Memory B cell (primary cell): ENCODE results near the gene OR11L1.

Experiments used
- ATAC-seq: fragments of 150-1000 bp; cut with Tn5 transposase; 2 replicates; pipeline ENCODE4 v1.10.0; 2021; ENCODE audit warnings: low read depth, mild to moderate bottlenecking, moderate library complexity
- DNase-seq, 2 donors: peaks; one replicate each; pipeline ENCODE4 v3.0.0; 2022; ENCODE audit warnings: low spot score in 2 of 2
- H3K27ac Mint-ChIP-seq: one replicate; pipeline ENCODE4 v1.8.0; 2022; ENCODE audit warnings: mild to moderate bottlenecking, moderate library complexity, mixed read lengths
- H3K27me3 Mint-ChIP-seq: one replicate; pipeline ENCODE4 v1.8.0; 2022; ENCODE audit warnings: mixed read lengths
- H3K36me3 Mint-ChIP-seq: one replicate; pipeline ENCODE4 v1.8.0; 2022; ENCODE audit warnings: mild to moderate bottlenecking, mixed read lengths
- H3K4me1 Mint-ChIP-seq: one replicate; pipeline ENCODE4 v1.8.0; 2022; ENCODE audit warnings: mixed read lengths
- H3K4me3 Mint-ChIP-seq: one replicate; pipeline ENCODE4 v1.8.0; 2022; ENCODE audit warnings: mild to moderate bottlenecking, moderate library complexity, mixed read lengths
- H3K9me3 Mint-ChIP-seq: one replicate; pipeline ENCODE4 v1.8.0; 2022; ENCODE audit warnings: mixed read lengths

Gene OR11L1

DNA sequence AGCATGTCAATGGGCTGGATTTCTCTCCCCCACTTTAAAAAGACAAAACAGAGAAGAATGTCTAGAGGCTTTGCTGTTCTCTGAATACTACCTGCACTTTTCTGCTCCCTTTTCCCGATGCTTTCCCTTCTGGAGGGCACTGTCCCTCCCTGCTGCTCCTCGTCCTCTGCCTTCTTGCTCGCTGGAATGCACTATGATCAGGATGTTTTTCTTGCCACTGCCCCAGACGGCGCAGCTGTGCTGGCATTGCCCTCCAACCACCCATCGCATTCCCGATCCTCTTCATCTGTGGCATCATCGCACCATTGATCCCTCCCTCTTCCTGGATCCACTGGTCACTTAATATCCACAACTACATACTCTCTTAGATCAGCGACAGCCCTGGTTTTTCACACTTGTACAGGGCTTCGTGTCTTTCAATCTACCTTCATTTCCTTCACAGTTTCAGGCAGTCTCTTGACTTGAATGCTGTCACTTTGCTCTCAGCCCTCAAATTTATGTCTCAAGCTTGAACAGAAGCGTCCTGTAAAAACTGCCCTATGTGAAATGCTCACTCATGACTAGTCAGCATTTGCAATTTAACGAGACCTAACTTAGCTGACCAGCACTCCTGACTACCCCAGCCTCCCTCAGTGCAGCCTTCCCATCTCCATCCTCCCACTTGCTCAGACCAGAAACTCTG is 3.5 kb upstream of the OR11L1 start:
- Mint-ChIP-seq H3K27ac (no peak overlapping the region), H3K36me3 (no peaks in the 10 kb centered on the region), H3K27me3 (peaks cover 2% of the 10 kb centered on the region), H3K4me3 (no peak overlapping the region), H3K4me1 (no peaks in the 10 kb centered on the region), H3K9me3 (no peaks in the 10 kb centered on the region)
- ATAC-seq = no peak
- no peak for DNase-seq

DNA sequence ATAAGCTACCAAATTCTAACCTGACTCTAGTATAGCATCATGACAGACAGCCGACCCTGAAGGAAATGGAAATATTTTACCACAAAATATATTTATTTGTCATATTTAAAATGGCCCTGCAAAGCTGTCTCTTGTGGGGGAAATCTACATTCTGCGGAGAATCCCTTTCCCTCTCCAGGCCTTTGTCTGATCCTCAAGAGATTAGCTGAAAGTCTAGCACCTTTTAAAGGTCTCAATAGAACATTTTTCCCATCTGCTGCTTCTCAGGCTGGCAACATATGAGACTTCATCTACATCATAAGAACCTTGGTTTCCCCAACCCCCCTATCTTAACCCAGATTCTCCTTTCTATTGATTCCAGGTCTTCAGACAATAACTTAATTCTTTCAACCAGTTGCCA is 1.7 kb upstream of the OR11L1 start:
- Mint-ChIP-seq H3K27ac (no peak overlapping the region), H3K36me3 (no peaks in the 10 kb centered on the region), H3K4me3 (no peak overlapping the region), H3K9me3 (no peaks in the 10 kb centered on the region), H3K4me1 (no peaks in the 10 kb centered on the region), H3K27me3 (peaks cover 2% of the 10 kb centered on the region)
- ATAC-seq (no peak), DNase-seq (no peak)

- DNase-seq (no peak), ATAC-seq (no peak)
- H3K9me3 Mint-ChIP-seq = no peaks in the 10 kb centered on the region
- peaks cover 2% of the 10 kb centered on the region for H3K27me3 Mint-ChIP-seq
- H3K27ac Mint-ChIP-seq = no peak overlapping the region
- no peak overlapping the region for H3K4me3 Mint-ChIP-seq
- no peaks in the 10 kb centered on the region for H3K4me1 Mint-ChIP-seq
- H3K36me3 Mint-ChIP-seq = no peaks in the 10 kb centered on the region
These were observed 878 bp downstream of the OR11L1 start for GRCh38 chr1:247840818-247841217.

DNA sequence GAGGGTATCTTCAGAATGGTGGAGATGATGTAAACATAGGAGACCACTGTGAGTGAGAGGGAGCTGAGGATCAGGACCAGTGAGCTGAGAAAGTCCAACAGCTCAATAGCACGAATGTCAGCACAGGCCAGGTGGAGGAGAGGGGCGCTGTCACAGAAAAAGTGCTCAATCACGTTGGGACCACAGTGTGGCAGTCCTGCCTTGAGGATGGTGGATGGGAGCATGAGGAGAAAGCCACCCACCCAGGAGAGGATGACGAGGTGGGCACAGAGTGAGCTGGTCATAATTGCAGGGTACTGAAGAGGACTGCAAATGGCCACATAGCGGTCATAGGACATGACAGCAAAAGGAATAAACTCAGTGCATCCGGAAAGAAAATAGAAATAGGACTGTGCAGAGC is 8.1 kb downstream of the OR11L1 start:
- no peaks in the 10 kb centered on the region for H3K9me3 Mint-ChIP-seq
- no peaks in the 10 kb centered on the region for H3K36me3 Mint-ChIP-seq
- DNase-seq = no peak
- H3K27ac Mint-ChIP-seq = no peak overlapping the region
- H3K4me1 Mint-ChIP-seq = no peaks in the 10 kb centered on the region
- peaks cover 4% of the 10 kb centered on the region for H3K27me3 Mint-ChIP-seq
- ATAC-seq = no peak
- no peak overlapping the region for H3K4me3 Mint-ChIP-seq

DNA sequence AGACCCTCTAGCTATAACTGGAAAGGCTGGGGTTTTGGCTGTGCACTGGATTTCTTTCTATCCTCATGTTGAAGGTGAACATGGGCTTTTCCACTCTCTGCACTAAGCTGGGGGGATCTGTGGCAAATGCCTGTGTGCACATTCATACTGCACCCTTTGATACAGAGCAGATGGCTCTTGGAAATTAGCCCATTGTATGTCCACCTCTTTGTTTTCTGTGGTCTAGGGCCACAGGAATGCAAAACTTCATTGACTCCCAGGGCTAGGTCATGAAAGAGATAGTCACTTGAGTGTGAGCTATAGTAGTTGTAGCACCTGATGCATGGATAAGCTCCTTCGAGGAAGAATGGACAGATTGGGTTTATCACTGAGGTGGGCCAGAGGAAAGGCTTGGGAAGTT is 12.0 kb downstream of the OR11L1 start:
- no peaks in the 10 kb centered on the region for H3K36me3 Mint-ChIP-seq
- ATAC-seq (no peak), DNase-seq (no peak)
- H3K4me3 Mint-ChIP-seq = no peak overlapping the region
- no peak overlapping the region for H3K27ac Mint-ChIP-seq
- H3K4me1 Mint-ChIP-seq = no peaks in the 10 kb centered on the region
- H3K27me3 Mint-ChIP-seq = peaks cover 4% of the 10 kb centered on the region
- H3K9me3 Mint-ChIP-seq = peaks cover 2% of the 10 kb centered on the region

GRCh38 chr1:247825362-247825761 is 16.3 kb downstream of the OR11L1 start:
- H3K27ac Mint-ChIP-seq = no peak overlapping the region
- H3K36me3 Mint-ChIP-seq = no peaks in the 10 kb centered on the region
- H3K9me3 Mint-ChIP-seq = peaks cover 2% of the 10 kb centered on the region
- H3K4me3 Mint-ChIP-seq = no peak overlapping the region
- H3K27me3 Mint-ChIP-seq = no peaks in the 10 kb centered on the region
- peaks cover 3% of the 10 kb centered on the region for H3K4me1 Mint-ChIP-seq
- no peak for ATAC-seq
- no peak for DNase-seq

- Mint-ChIP-seq H3K9me3 (peaks cover 2% of the 10 kb centered on the region), H3K27me3 (no peaks in the 10 kb centered on the region), H3K4me3 (no peak within 1 kb of the TSS), H3K36me3 (no peaks in the 10 kb centered on the region), H3K4me1 (peaks cover 3% of the 10 kb centered on the region), H3K27ac (peak within 1 kb of the TSS; percentile 26)
- peak; percentile 81 for ATAC-seq
- DNase-seq = no peak
These were observed 17.7 kb downstream of the OR11L1 start, which contains the start of gene OR14A16 for GRCh38 chr1:247824023-247824422. OR14A16 (minus strand) TSS chr1:247824119; CDS start chr1:247815729, 8,390 bp downstream.

GRCh38 chr1:247822060-247822459 is 19.6 kb downstream of the OR11L1 start:
- H3K4me1 Mint-ChIP-seq = peaks cover 3% of the 10 kb centered on the region
- ATAC-seq (no peak), DNase-seq (no peak)
- H3K4me3 Mint-ChIP-seq = no peak overlapping the region
- H3K27me3 Mint-ChIP-seq = no peaks in the 10 kb centered on the region
- H3K36me3 Mint-ChIP-seq = no peaks in the 10 kb centered on the region
- H3K27ac Mint-ChIP-seq = no peak overlapping the region
- H3K9me3 Mint-ChIP-seq = peaks cover 2% of the 10 kb centered on the region

DNA sequence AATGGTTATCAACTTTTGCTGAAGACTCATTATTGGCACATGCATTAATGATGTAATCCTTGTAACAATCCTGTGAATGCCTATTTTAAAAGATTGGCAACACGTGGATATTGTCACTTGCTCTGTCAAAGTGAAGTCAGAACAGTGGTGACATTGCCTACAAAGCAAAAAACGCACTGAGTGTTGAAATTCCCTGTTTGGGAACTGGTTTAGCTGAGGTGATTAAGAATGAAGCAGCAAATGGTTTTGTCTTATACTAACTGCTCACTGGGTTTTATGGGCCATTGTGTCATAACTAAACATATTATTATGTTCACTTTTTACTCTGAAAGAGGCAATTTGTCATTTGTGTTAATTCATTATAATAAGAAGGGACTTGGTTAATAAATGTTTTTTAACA is 29.1 kb downstream of the OR11L1 start:
- Mint-ChIP-seq H3K27ac (no peak overlapping the region), H3K4me1 (no peaks in the 10 kb centered on the region), H3K36me3 (no peaks in the 10 kb centered on the region), H3K27me3 (peaks cover 2% of the 10 kb centered on the region), H3K9me3 (no peaks in the 10 kb centered on the region), H3K4me3 (no peak overlapping the region)
- ATAC-seq = no peak
- DNase-seq = no peak

- no peaks in the 10 kb centered on the region for H3K36me3 Mint-ChIP-seq
- peaks cover 3% of the 10 kb centered on the region for H3K9me3 Mint-ChIP-seq
- no peaks in the 10 kb centered on the region for H3K4me1 Mint-ChIP-seq
- peaks cover 3% of the 10 kb centered on the region for H3K27me3 Mint-ChIP-seq
- H3K27ac Mint-ChIP-seq = no peak overlapping the region
- no peak for DNase-seq
- no peak for ATAC-seq
- H3K4me3 Mint-ChIP-seq = no peak overlapping the region
These were observed 44.2 kb downstream of the OR11L1 start for GRCh38 chr1:247797518-247797917.
